ENCODE results near the gene PTPRD.

The PTPRD gene

DNA sequence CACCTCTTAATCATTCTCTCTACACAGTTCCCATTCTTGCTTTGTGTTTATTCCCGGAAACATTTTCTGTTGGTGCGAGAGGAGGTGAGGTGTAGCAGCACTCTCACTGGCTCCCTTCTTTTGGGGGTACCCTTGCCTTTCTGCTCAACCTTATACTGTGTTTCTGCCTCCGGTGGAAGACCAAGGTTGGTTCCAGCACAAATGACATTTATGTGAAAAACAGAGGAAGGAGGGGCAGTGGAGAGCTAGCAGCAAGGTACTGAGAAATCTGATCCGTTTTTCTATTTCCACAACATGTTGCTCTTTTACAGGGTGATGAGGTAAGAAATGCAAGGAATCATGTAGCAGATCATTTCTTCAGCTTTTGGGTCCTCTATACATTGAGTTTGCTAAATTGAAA is 2165.2 kb downstream of the PTPRD start:
- no peaks in the 10 kb centered on the region for H4K20me1 ChIP-seq (ENCODE audit: insufficient read depth, low read length, poor library complexity, severe bottlenecking)
- H3K9me2 ChIP-seq (replicated peaks; ENCODE audit: low read depth, low read length) = no peaks in the 10 kb centered on the region
- no peak overlapping the region for H2AFZ ChIP-seq (ENCODE audit: low read length)
- H3K27me3 ChIP-seq (ENCODE audit: insufficient read depth, low read length, poor library complexity, severe bottlenecking) = no peaks in the 10 kb centered on the region
- H3K4me1 ChIP-seq (ENCODE audit: insufficient read depth, low read length, poor library complexity, severe bottlenecking) = no peaks in the 10 kb centered on the region
- TF ChIP-seq CTCF (conservative IDR thresholded peaks at IDR 0.05; ENCODE audit: low read length) = no peak
- H3K9ac ChIP-seq (ENCODE audit: low read depth, low read length, poor library complexity, severe bottlenecking) = no peak overlapping the region
- H3K36me3 ChIP-seq (ENCODE audit: insufficient read depth, low read length) = peaks cover 86% of the 10 kb centered on the region
- H3K79me2 ChIP-seq (ENCODE audit: insufficient read depth, low read length) = no peaks in the 10 kb centered on the region
- no peaks in the 10 kb centered on the region for H3F3A ChIP-seq (ENCODE audit: low read depth)
- H3K4me2 ChIP-seq (ENCODE audit: low read depth, low read length, poor library complexity, severe bottlenecking) = no peak overlapping the region
- no peaks in the 10 kb centered on the region for H3K9me3 ChIP-seq (ENCODE audit: insufficient read depth, low read depth, low read length)
- no peak overlapping the region for H3K4me3 ChIP-seq (ENCODE audit: low read length, poor library complexity, severe bottlenecking)

DNA sequence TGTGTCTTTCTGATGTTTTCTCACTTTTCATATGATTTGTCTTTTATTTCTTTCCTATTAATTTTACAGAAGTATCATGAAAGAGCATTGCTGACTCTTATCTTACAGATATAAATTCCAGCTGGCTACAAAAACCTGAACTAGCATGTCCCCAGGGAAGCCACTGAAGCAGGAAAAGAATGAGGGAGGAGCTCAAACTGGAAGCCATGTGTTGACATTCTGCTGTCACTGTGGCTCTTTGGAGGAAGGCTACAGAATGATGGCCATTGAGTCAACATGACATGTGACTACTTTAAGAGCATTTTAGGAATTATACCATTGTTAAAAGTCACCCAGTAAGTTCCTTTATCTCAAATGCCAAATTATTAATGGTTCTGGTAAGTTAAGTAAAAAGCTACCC is 2174.9 kb downstream of the PTPRD start:
- no peaks in the 10 kb centered on the region for H3K9me3 ChIP-seq (ENCODE audit: insufficient read depth, low read depth, low read length)
- no peak overlapping the region for H3K4me2 ChIP-seq (ENCODE audit: low read depth, low read length, poor library complexity, severe bottlenecking)
- H3K4me3 ChIP-seq (ENCODE audit: low read length, poor library complexity, severe bottlenecking) = no peak overlapping the region
- H2AFZ ChIP-seq (ENCODE audit: low read length) = no peak overlapping the region
- H3K9ac ChIP-seq (ENCODE audit: low read depth, low read length, poor library complexity, severe bottlenecking) = no peak overlapping the region
- H3K4me1 ChIP-seq (ENCODE audit: insufficient read depth, low read length, poor library complexity, severe bottlenecking) = peaks cover 9% of the 10 kb centered on the region
- TF ChIP-seq EZH2phosphoT487 (IDR thresholded peaks at IDR 0.05; ENCODE audit: borderline replicate concordance) (no peak), CTCF (conservative IDR thresholded peaks at IDR 0.05; ENCODE audit: low read length) (no peak)
- H3K36me3 ChIP-seq (ENCODE audit: insufficient read depth, low read length) = peaks cover 53% of the 10 kb centered on the region; the same call in 1 of the 2 replicates
- H3K79me2 ChIP-seq (ENCODE audit: insufficient read depth, low read length) = no peaks in the 10 kb centered on the region
- H3K27me3 ChIP-seq (ENCODE audit: insufficient read depth, low read length, poor library complexity, severe bottlenecking) = no peaks in the 10 kb centered on the region
- H4K20me1 ChIP-seq (ENCODE audit: insufficient read depth, low read length, poor library complexity, severe bottlenecking) = no peaks in the 10 kb centered on the region
- no peaks in the 10 kb centered on the region for H3K9me2 ChIP-seq (replicated peaks; ENCODE audit: low read depth, low read length)
- H3F3A ChIP-seq (ENCODE audit: low read depth) = no peaks in the 10 kb centered on the region

DNA sequence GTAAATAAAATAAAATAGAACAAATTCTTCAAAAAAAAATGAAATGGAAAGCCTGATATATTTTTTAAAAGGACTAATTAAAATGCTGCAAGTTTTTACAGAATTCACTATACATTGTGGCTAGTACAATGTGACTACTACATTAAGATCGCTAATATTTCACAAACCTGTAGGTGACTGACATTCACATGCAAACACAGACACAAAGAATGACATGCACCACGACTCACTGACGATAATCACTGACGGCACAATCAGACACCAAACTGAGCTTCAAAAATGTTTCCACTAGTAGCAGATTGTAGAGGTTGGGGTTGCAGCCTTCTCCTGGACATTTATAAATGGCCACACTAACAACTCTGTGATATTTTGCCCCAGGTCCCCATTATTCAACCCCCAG is 2175.5 kb downstream of the PTPRD start:
- Histone ChIP-seq H3K4me2 (ENCODE audit: low read depth, low read length, poor library complexity, severe bottlenecking) (no peak overlapping the region), H3K9me3 (ENCODE audit: insufficient read depth, low read depth, low read length) (no peaks in the 10 kb centered on the region), H3K4me3 (ENCODE audit: low read length, poor library complexity, severe bottlenecking) (no peak overlapping the region), H3K27me3 (ENCODE audit: insufficient read depth, low read length, poor library complexity, severe bottlenecking) (no peaks in the 10 kb centered on the region), H3K9me2 (replicated peaks; ENCODE audit: low read depth, low read length) (no peaks in the 10 kb centered on the region), H2AFZ (ENCODE audit: low read length) (no peak overlapping the region), H3F3A (ENCODE audit: low read depth) (no peaks in the 10 kb centered on the region), H4K20me1 (ENCODE audit: insufficient read depth, low read length, poor library complexity, severe bottlenecking) (no peaks in the 10 kb centered on the region), H3K79me2 (ENCODE audit: insufficient read depth, low read length) (no peaks in the 10 kb centered on the region), H3K4me1 (ENCODE audit: insufficient read depth, low read length, poor library complexity, severe bottlenecking) (peaks cover 9% of the 10 kb centered on the region), H3K36me3 (ENCODE audit: insufficient read depth, low read length) (peaks cover 54% of the 10 kb centered on the region; the same call in 1 of the 2 replicates), H3K9ac (ENCODE audit: low read depth, low read length, poor library complexity, severe bottlenecking) (no peak overlapping the region)
- no peak for TF ChIP-seq CTCF (conservative IDR thresholded peaks at IDR 0.05; ENCODE audit: low read length)
- no peak for TF ChIP-seq EZH2phosphoT487 (IDR thresholded peaks at IDR 0.05; ENCODE audit: borderline replicate concordance)

Measured in Loucy (cell line).